GM19193 (cell line): Measurements from ENCODE around the gene SH3RF1.

Experiments used
- POLR2A ChIP-seq: IDR thresholded peaks from 4 replicates; pipeline ENCODE4 v1.6.1; 2011; ENCODE audit not compliant: insufficient read depth, insufficient read length; ENCODE audit errors: extremely low read depth

The SH3RF1 gene

GRCh38 chr4:169282429-169283113, 11.8 kb upstream of the SH3RF1 start:
- TF ChIP-seq POLR2A: no peak

DNA sequence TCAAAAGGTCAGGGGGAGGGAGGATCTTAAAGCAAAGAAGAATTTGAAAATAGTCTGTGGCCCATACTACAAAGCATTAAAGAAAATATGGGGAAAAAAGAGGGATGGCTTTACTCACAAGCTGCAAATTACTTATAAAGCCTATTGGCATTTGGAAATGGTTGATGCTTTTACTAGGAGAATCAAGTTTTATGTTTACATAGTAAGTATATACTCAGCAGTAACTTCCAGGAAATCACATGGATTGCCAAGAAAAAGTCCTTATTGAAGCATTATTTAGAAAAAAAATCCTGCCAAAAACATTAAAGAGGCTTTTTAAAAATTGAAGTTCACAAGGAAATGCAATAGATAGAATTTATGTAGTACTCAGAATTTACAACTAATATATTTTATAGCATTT, 8.4 kb upstream of the SH3RF1 start:
- no peak for TF ChIP-seq POLR2A

DNA sequence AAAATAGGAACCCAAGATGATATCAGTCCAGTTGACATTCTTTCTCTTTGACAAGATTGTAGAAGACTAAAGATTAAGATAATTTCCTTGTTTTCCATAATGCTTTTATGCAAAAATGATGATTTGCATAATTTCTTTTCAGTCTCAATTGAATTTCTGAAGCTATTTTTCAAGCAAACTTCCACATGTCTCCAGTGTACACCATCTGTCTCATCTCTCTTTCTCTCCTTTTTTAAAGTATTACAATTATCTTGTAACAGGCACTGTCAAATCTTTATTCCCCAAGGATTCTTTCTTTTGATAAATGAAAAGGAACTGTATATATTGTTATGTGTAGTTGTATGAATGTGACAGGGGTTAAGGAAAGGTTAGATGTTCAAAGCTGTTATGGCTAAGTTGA, 7.9 kb upstream of the SH3RF1 start:
- no peak for TF ChIP-seq POLR2A

DNA sequence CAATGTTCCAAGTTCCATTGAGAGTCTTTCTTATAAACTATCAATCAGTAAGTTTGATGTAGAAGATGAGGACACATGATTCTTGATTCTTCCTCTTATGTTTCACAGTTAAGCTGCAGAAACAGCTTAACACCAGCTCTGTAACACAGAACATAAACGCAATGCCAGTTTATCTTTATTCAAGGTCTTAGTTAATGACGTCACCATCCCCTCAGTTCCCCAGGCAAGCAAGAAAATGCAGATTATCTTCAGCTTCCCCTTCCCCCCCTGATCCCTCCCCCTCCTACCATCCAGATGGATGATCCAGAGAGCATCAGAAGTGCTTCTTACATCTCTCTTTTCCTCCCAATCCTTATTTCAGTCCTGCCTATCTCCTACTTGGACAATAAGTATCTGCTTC, 4.4 kb upstream of the SH3RF1 start:
- no peak for TF ChIP-seq POLR2A

GRCh38 chr4:169274033-169274432, 3.3 kb upstream of the SH3RF1 start:
- TF ChIP-seq POLR2A: no peak

GRCh38 chr4:169272265-169272886, 1.6 kb upstream of the SH3RF1 start:
- TF ChIP-seq POLR2A: no peak

- no peak for TF ChIP-seq POLR2A
Observed at GRCh38 chr4:169271692-169272007, 894 bp upstream of the SH3RF1 start.

DNA sequence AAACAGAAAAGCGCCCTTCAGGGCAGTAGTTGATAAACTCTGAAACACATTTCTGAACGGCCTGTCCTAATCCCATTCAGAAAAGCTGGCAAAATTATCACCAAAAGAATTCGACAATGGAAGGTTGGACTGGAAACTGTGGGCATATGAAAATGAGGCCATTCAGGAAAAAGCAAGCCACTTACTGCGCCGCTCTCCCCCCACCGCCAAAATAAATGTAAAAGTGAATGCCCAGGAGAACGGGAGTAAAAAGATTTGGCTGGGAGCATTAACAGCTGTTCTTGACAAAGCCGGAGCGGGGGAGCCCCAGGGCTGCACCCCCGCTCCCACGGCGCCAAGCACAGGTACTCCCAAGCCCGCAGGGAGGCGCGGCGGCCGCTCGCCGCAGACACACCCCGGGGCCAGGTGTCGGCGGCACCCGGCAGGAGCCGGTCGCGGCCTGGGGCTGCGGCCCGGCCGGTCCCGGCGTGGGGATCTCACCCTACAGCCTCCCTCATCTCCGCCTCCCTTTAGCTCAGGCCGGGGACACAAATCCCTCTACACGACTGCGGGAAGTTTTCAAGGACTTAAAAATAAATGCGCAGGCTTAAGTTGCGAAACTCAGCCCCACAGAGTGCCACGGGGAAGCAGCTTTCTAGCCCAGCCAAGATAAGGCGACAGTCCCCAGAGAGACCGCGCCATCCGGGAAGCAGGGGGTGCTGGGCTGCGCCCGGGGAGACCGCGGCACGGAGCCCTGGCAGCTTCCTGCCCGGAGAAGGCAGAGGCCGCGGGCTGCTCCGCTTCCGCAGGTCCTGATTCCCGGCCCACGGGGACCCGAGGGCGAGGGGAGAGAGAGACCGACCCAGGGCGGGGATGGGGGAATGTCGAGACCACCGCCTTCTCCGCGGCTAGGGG, 593 bp downstream of the SH3RF1 start:
- no peak for TF ChIP-seq POLR2A

GRCh38 chr4:169268951-169269760, 1.6 kb downstream of the SH3RF1 start:
- no peak for TF ChIP-seq POLR2A

- no peak for TF ChIP-seq POLR2A
Observed at GRCh38 chr4:169267070-169267469, 3.7 kb downstream of the SH3RF1 start.

GRCh38 chr4:169266661-169267060, 4.1 kb downstream of the SH3RF1 start:
- no peak for TF ChIP-seq POLR2A

- no peak for TF ChIP-seq POLR2A
Observed at GRCh38 chr4:169266081-169266480, 4.7 kb downstream of the SH3RF1 start.

- no peak for TF ChIP-seq POLR2A
Observed at GRCh38 chr4:169263791-169264392, 6.9 kb downstream of the SH3RF1 start.

GRCh38 chr4:169260217-169260866, 10.4 kb downstream of the SH3RF1 start:
- TF ChIP-seq POLR2A: no peak

DNA sequence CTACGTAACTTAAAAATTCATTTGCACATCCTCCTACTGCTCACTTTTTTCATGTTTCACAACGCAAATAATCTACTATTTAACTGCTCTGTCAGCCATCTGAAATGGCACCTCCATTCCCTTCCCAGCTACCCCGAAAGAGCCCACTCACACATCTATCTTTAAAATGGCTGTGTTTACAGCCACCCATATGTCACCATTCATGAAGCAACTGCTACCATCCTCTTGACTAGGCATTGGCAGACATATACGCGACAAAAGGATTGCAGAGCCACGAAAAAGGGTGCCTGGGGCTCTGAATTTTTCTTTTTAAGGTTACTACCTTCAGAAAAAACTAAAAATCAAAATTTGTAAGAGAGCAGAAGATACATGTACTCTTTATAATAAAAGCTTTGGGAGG, 11.5 kb downstream of the SH3RF1 start:
- TF ChIP-seq POLR2A: no peak

DNA sequence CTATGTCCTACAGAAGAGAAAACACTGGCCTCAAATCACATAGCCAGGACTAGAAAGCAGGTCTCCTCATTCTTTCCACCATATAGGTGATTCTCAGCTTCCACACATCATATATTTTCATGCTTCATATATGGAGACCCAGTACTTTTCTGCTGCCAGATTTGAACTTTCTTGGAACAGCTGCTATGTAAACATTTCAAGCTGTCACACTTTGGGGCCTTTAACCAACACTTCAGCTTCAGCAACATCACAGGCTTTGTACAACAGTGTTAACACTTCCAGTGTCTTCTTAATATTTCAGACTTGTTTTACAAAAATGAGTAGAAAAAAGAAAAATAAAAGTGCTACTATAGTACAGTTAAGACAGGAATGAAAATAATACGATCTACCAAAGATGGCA, 12.6 kb downstream of the SH3RF1 start:
- no peak for TF ChIP-seq POLR2A
